Psoas muscle (tissue), 8 donors: ENCODE measurements around the gene CADM4. TPM values are rescaled to one million over a fixed set of nuclear protein-coding genes. Genes with fewer than 3 reads are reported as not detected.

ENCODE experiments used
- ATAC-seq, 4 donors: fragments of 200-7000 bp; cut with Tn5 transposase; one replicate each; pipeline ENCODE4 v1.9.1; 2020; ENCODE audit warnings: moderate library complexity in 3 of 4, mild to moderate bottlenecking in 2 of 4
- DNase-seq, 2 donors: peaks; one replicate each; pipeline ENCODE4 v3.0.0-alpha.2; 2020
- H3K27ac ChIP-seq: fragments of 200-600 bp; one replicate; pipeline ENCODE4 v1.8.0; 2022
- H3K27me3 ChIP-seq, 3 donors: fragments of 200-600 bp in 1 of 3; one replicate each; pipeline versions ENCODE4 v1.6.1 to v1.8.0; 2013 to 2022; ENCODE audit warnings: low read length in 2 of 3, mild to moderate bottlenecking in 2 of 3, moderate library complexity in 1 of 3; ENCODE audit not compliant: insufficient read depth in 3 of 3
- H3K36me3 ChIP-seq, 2 donors: fragments of 200-600 bp in 1 of 2; one replicate each; pipeline versions ENCODE4 v1.6.1 to v1.8.0; 2013 to 2022; ENCODE audit warnings: low read depth in 1 of 2, mild to moderate bottlenecking in 1 of 2, moderate library complexity in 1 of 2; ENCODE audit not compliant: insufficient read depth in 1 of 2
- H3K4me1 ChIP-seq: fragments of 200-600 bp; one replicate; pipeline ENCODE4 v1.8.0; 2022
- H3K4me3 ChIP-seq: fragments of 200-600 bp; one replicate; pipeline ENCODE4 v1.8.0; 2022; ENCODE audit warnings: mild to moderate bottlenecking
- H3K9me3 ChIP-seq: fragments of 200-600 bp; one replicate; pipeline ENCODE4 v1.8.0; 2022
- CTCF ChIP-seq: fragments of 200-600 bp; IDR thresholded peaks from one replicate; pipeline ENCODE4 v1.8.0; 2022; ENCODE audit warnings: antibody characterized with exemption
- WGBS, 3 donors: extraction: QIAGEN DNeasy Blood & Tissue Kit; methylation state at CpG; one replicate each; pipeline versions ENCODE4 v1.1.6 to v1.1.7; 2013; 5-methylcytosine and 5-hydroxymethylcytosine counted together
- intact Hi-C, 2 donors: fragments of 100-400 bp; cut with DNase I; formaldehyde crosslinking; loops; one replicate each; pipeline versions ENCODE4 v1.11.0 to v1.14.2; 2022
- polyA plus RNA-seq, 3 donors: library from polyadenylated mRNA; stranded (reverse); fragments of 200-250 nt; gene quantifications; one replicate each; pipeline ENCODE4 v1.2.3, GENCODE V29; 2013
- total RNA-seq, 4 donors: library from RNA; stranded (reverse); fragmentation: NEBNext Ultra II Directional in 2 of 4; extraction: Animal tissue kit (Norgen Biotek cat#: 25700) in 2 of 4; gene quantifications; one replicate each; pipeline versions ENCODE4 v1.2.1 to v1.2.4, GENCODE V29; 2021 to 2023
- donor health status: healthy with polysubstance abuse.
- donor health status: DM: no; HTN: no; CAD: no; lungs with moderate emphysema.
- donor health status: Bipolar disorder and iron deficiency.
- donor health status: healthy.
- donor health status: DM: yes; HTN: yes; CAD: no.
- donor health status: DM: no; HTN: no; CAD: no.
- donor health status: DM: no; HTN: no; CAD: no.
- donor health status: DM: yes; HTN: yes; CAD: no.

CADM4 gene
- total and polyA plus RNA-seq, 7 donors = 1.8 to 10.6 (median 4.4) TPM

GRCh38 chr19:43649514-43649913 is 9.9 kb upstream of the CADM4 start:
- TF ChIP-seq CTCF = no peak
- 64 to 73% (median 69%) methylated on average over 2 of the region's 2 CpGs for WGBS, 3 donors
- Histone ChIP-seq H3K9me3 (no peaks in the 10 kb centered on the region), H3K36me3 (peaks cover 0 to 9% of the 10 kb centered on the region in 2 donors), H3K4me1 (no peaks in the 10 kb centered on the region), H3K4me3 (no peak overlapping the region), H3K27me3 (no peaks in the 10 kb centered on the region), H3K27ac (no peak overlapping the region)
- DNase-seq (no peak), ATAC-seq (no peak)
- intact Hi-C loops = no loop called here

GRCh38 chr19:43648633-43649032 is 9.0 kb upstream of the CADM4 start:
- H3K9me3 ChIP-seq = no peaks in the 10 kb centered on the region
- H3K36me3 ChIP-seq = peaks cover 0 to 9% of the 10 kb centered on the region in 2 donors
- H3K4me1 ChIP-seq = no peaks in the 10 kb centered on the region
- no peak overlapping the region for H3K27ac ChIP-seq
- H3K27me3 ChIP-seq = no peaks in the 10 kb centered on the region
- 96 to 99% (median 98%) methylated on average over 6 of the region's 6 CpGs for WGBS, 3 donors
- intact Hi-C loops = no loop called here
- DNase-seq = no peak
- TF ChIP-seq CTCF = no peak
- no peak overlapping the region for H3K4me3 ChIP-seq
- ATAC-seq = no peak

- DNase-seq (no peak), ATAC-seq (no peak)
- Histone ChIP-seq H3K4me3 (no peak overlapping the region), H3K4me1 (no peaks in the 10 kb centered on the region), H3K27ac (no peak overlapping the region), H3K27me3 (peaks cover 0 to 8% (median 5%) of the 10 kb centered on the region in 3 donors), H3K36me3 (peaks cover 0 to 9% of the 10 kb centered on the region in 2 donors), H3K9me3 (no peaks in the 10 kb centered on the region)
- no peak for TF ChIP-seq CTCF
- intact Hi-C loops = no loop called here
- WGBS, 3 donors = 77 to 88% (median 78%) methylated on average over 13 of the region's 13 CpGs
Observed at GRCh38 chr19:43644181-43644580, 4.5 kb upstream of the CADM4 start.

GRCh38 chr19:43643326-43643725 is 3.7 kb upstream of the CADM4 start:
- H3K27me3 ChIP-seq = peaks cover 0 to 10% (median 5%) of the 10 kb centered on the region in 3 donors
- DNase-seq = no peak
- no peaks in the 10 kb centered on the region for H3K4me1 ChIP-seq
- TF ChIP-seq CTCF = no peak
- no peaks in the 10 kb centered on the region for H3K9me3 ChIP-seq
- no peak overlapping the region for H3K27ac ChIP-seq
- 26 to 40% (median 29%) methylated on average over 3 of the region's 3 CpGs for WGBS, 3 donors
- peaks cover 0 to 3% of the 10 kb centered on the region in 2 donors for H3K36me3 ChIP-seq
- intact Hi-C loops = no loop called here
- H3K4me3 ChIP-seq = no peak overlapping the region
- ATAC-seq = no peak

GRCh38 chr19:43642531-43642930 is 2.9 kb upstream of the CADM4 start:
- intact Hi-C loops = no loop called here
- H3K27me3 ChIP-seq = peaks cover 0 to 10% (median 5%) of the 10 kb centered on the region in 3 donors
- H3K4me1 ChIP-seq = no peaks in the 10 kb centered on the region
- DNase-seq = no peak
- H3K27ac ChIP-seq = no peak overlapping the region
- no peak overlapping the region for H3K4me3 ChIP-seq
- no peak for TF ChIP-seq CTCF
- 81 to 87% (median 82%) methylated on average over 4 of the region's 4 CpGs for WGBS, 3 donors
- H3K36me3 ChIP-seq = no peaks in the 10 kb centered on the region
- H3K9me3 ChIP-seq = no peaks in the 10 kb centered on the region
- no peak for ATAC-seq
